ENCODE measurements around the gene MED15. TPM values are rescaled to one million over a fixed set of nuclear protein-coding genes. Genes with fewer than 3 reads are reported as not detected.

MED15 gene
- total RNA-seq, 1 donor from 2014 or later = 84.5 TPM

- Mint-ChIP-seq H3K27ac (ENCODE audit: unreplicated experiment) (no peak overlapping the region), H3K9me3 (no peaks in the 10 kb centered on the region), H3K27me3 (ENCODE audit: low read depth) (no peaks in the 10 kb centered on the region), H3K4me1 (peaks cover 4% of the 10 kb centered on the region), H3K4me3 (no peak overlapping the region), H3K36me3 (ENCODE audit: low read depth) (peaks cover 10% of the 10 kb centered on the region)
- DNase-seq (ENCODE audit: low read depth, low spot score) = no peak
- no peak for TF ChIP-seq CTCF (conservative IDR thresholded peaks at IDR 0.05)
These were observed 59.2 kb downstream of the MED15 start for GRCh38 chr22:20566420-20567260.

DNA sequence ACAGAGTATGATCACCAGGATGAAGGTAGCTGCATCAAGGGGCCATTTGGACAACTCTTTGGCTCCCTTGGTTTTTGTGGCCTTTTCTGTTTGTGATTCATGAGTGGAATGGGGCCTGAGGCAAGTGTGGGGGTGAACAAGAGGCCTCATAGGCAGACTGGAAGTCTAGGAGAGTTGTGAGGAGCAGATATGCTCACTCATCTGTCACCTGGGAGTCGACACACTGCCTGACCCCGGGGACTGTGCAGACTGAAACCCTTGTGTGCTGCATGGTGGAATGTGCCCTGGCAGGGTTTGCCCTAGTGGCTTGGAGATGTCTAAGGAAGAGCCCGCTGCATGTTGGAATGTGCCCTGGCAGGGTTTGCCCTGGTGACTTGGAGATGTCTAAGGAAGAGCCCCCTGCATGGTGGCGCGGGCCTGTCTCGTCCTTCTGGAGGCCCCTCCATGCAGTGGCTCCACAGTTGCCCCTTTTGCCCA, 60.0 kb downstream of the MED15 start:
- Mint-ChIP-seq H3K27me3 (ENCODE audit: low read depth) (no peaks in the 10 kb centered on the region), H3K9me3 (no peaks in the 10 kb centered on the region), H3K36me3 (ENCODE audit: low read depth) (peaks cover 10% of the 10 kb centered on the region), H3K27ac (ENCODE audit: unreplicated experiment) (no peak overlapping the region), H3K4me3 (no peak overlapping the region), H3K4me1 (peaks cover 4% of the 10 kb centered on the region)
- TF ChIP-seq CTCF (conservative IDR thresholded peaks at IDR 0.05) = no peak
- no peak for DNase-seq (ENCODE audit: low read depth, low spot score)

GRCh38 chr22:20567993-20568417, 60.6 kb downstream of the MED15 start:
- no peaks in the 10 kb centered on the region for H3K9me3 Mint-ChIP-seq
- no peaks in the 10 kb centered on the region for H3K27me3 Mint-ChIP-seq (ENCODE audit: low read depth)
- no peak overlapping the region for H3K27ac Mint-ChIP-seq (ENCODE audit: unreplicated experiment)
- TF ChIP-seq CTCF (conservative IDR thresholded peaks at IDR 0.05) = peak; percentile 38
- H3K4me1 Mint-ChIP-seq = peaks cover 4% of the 10 kb centered on the region
- DNase-seq (ENCODE audit: low read depth, low spot score) = no peak
- no peak overlapping the region for H3K4me3 Mint-ChIP-seq
- peaks cover 10% of the 10 kb centered on the region for H3K36me3 Mint-ChIP-seq (ENCODE audit: low read depth)

DNA sequence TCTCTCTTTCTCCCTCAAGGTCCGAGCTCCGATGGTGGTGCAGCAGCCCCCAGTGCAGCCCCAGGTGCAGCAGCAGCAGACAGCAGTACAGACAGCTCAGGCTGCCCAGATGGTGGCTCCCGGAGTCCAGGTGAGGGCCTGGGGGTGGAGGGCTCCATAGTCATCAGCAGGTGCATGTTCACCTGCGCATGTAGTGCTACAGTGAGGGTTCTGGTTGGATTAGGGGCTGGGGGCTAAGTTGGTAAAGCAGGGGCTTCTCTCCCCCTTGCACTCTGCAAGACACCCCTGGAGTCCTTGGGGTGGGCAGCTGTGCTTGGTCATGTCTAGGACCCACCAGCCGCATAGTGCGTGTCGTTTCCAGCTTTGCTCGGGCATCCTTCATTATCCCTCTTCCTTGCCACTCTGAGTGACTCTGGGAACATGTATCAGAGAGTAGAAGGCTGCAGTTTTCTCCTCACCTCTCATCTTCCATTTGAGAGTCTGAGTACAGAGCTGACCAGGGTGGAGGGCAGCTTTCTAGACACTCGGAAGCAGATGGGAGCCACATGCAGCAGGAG, 61.2 kb downstream of the MED15 start:
- no peak overlapping the region for H3K27ac Mint-ChIP-seq (ENCODE audit: unreplicated experiment)
- no peak for TF ChIP-seq CTCF (conservative IDR thresholded peaks at IDR 0.05)
- peaks cover 10% of the 10 kb centered on the region for H3K36me3 Mint-ChIP-seq (ENCODE audit: low read depth)
- H3K9me3 Mint-ChIP-seq = no peaks in the 10 kb centered on the region
- H3K4me1 Mint-ChIP-seq = peaks cover 4% of the 10 kb centered on the region
- no peak overlapping the region for H3K4me3 Mint-ChIP-seq
- no peaks in the 10 kb centered on the region for H3K27me3 Mint-ChIP-seq (ENCODE audit: low read depth)
- no peak for DNase-seq (ENCODE audit: low read depth, low spot score)

DNA sequence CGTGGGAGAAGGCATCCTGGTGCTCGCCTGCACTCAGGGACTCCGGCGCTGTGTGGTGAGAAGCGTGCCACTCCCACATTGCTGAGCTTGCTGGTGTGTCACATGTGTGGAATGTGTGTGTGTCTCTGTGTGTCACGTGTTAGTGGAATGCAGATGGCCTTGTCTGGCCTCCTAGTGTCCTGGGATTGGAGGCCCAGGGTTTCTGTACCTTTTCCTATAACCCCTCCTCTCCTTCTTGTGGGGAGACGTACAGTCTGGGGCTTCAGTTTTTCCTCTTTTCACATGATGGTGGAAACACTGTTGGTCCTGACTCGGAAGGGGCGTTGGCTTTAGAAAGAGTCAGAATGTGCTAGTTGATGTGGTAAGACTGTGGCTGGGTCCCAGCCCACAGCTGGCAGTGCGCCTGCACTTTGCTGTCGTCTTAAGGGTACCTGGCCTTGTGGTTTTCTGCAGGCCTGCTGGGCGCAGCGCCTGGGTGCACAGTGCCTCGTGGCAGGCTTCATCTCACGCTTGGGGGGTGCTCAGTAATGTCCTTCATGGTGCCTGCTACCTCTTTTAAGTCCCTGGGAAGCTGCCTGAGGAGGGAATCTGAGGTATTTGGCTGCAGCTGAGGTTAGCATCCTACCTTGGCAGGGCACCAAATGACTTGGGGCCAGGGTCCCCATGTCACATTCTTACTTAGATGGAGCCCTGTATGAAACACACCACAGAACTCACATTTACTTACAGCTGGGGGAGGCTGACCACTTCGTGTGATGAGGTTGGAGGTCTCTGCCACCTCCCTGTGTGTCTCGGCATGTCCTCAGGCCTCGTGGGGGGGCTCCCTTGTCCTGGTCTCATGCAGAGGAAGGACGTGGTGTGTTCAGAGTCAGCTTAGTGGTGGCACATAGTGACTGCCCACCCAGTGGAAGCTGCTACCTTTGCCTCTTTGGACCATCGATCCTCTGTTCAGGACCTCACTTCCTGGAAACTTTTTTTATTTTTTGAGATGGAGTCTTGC, 61.9 kb downstream of the MED15 start:
- peaks cover 14% of the 10 kb centered on the region for H3K36me3 Mint-ChIP-seq (ENCODE audit: low read depth)
- TF ChIP-seq CTCF (conservative IDR thresholded peaks at IDR 0.05) = no peak
- no peak overlapping the region for H3K4me3 Mint-ChIP-seq
- H3K27ac Mint-ChIP-seq (ENCODE audit: unreplicated experiment) = no peak overlapping the region
- no peaks in the 10 kb centered on the region for H3K9me3 Mint-ChIP-seq
- H3K4me1 Mint-ChIP-seq = no peaks in the 10 kb centered on the region
- no peaks in the 10 kb centered on the region for H3K27me3 Mint-ChIP-seq (ENCODE audit: low read depth)
- DNase-seq (ENCODE audit: low read depth, low spot score) = no peak
